CD14-positive monocyte (primary cell): Measurements from ENCODE around the gene FOXD4L3. TPM values are rescaled to one million over a fixed set of nuclear protein-coding genes. Genes with fewer than 3 reads are reported as not detected.

ENCODE experiments used
- polyA plus RNA-seq, 3 donors: library from polyadenylated mRNA; depleted of rRNA in 1 of 3; unstranded in 2 of 3; stranded (reverse) in 1 of 3; fragments of 300-500 nt in 2 of 3; fragments of >200 nt in 1 of 3; fragmentation: Illumina TruSeq in 2 of 3; gene quantifications; 1 replicate in 2 of 3; 2 replicates in 1 of 3; pipeline ENCODE4 v1.2.3, GENCODE V29; 2012 to 2021

The FOXD4L3 gene
- polyA plus RNA-seq, 3 donors, result not detected

Other genes with a start within 250 kb of the FOXD4L3 start
- gene ZNG1C, start 60.9 kb upstream of the FOXD4L3 start, polyA plus RNA-seq, result 10 to 100 TPM; 27.4 to 42.5 (median 29.8) TPM
- gene PGM5, start 53.7 kb downstream of the FOXD4L3 start, polyA plus RNA-seq, result 1 to 10 TPM in 2 of 3 donors, under 1 TPM in 1; 0.35 to 1.2 (median 1.1) TPM
- gene TMEM252, start 238.0 kb downstream of the FOXD4L3 start, polyA plus RNA-seq, result not detected